ENCODE data around the gene NTRK2. TPM values are rescaled to one million over a fixed set of nuclear protein-coding genes. Genes with fewer than 3 reads are reported as not detected.

Gene NTRK2
- total RNA-seq, 6 donors from 2014 or later, result 0.30 to 16.8 (median 2.6) TPM

DNA sequence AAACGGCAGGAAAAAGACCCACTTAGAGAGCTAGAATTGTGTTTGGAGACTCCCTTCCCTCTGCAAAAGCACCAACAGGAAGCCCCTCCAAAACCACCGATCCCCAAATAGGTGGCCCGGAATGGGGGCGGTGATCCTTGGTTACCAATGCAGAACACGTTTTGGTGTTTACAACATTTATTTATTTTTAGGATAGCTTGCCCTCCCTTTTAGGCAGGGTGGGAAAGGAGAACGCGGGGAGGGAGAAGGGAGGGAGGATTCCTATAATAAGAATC is 579 bp upstream of the NTRK2 start:
- Histone ChIP-seq H3K9me3 (no peaks in the 10 kb centered on the region), H3K27me3 (peaks cover 0 to 12% (median 6%) of the 10 kb centered on the region in 4 donors), H3K4me3 (peak overlapping the region in 3 of 4 donors; percentile 35 to 53 (median 53)), H3K27ac (peak overlapping the region in 1 of 4 donors; percentile 80), H3K36me3 (no peaks in the 10 kb centered on the region), H3K4me1 (peaks cover 25 to 36% (median 31%) of the 10 kb centered on the region in 4 donors)
- WGBS, 2 donors, result 1 to 2% methylated on average over 7 of the region's 7 CpGs
- TF ChIP-seq CTCF (IDR thresholded peaks at IDR 0.05) (no peak), POLR2AphosphoS5 (IDR thresholded peaks at IDR 0.05) (no peak), EP300 (IDR thresholded peaks at IDR 0.05) (no peak), POLR2A (IDR thresholded peaks at IDR 0.05) (no peak)
- ATAC-seq (ENCODE audit: low FRiP score in 2 of 2), result no peak
- no peak for DNase-seq

DNA sequence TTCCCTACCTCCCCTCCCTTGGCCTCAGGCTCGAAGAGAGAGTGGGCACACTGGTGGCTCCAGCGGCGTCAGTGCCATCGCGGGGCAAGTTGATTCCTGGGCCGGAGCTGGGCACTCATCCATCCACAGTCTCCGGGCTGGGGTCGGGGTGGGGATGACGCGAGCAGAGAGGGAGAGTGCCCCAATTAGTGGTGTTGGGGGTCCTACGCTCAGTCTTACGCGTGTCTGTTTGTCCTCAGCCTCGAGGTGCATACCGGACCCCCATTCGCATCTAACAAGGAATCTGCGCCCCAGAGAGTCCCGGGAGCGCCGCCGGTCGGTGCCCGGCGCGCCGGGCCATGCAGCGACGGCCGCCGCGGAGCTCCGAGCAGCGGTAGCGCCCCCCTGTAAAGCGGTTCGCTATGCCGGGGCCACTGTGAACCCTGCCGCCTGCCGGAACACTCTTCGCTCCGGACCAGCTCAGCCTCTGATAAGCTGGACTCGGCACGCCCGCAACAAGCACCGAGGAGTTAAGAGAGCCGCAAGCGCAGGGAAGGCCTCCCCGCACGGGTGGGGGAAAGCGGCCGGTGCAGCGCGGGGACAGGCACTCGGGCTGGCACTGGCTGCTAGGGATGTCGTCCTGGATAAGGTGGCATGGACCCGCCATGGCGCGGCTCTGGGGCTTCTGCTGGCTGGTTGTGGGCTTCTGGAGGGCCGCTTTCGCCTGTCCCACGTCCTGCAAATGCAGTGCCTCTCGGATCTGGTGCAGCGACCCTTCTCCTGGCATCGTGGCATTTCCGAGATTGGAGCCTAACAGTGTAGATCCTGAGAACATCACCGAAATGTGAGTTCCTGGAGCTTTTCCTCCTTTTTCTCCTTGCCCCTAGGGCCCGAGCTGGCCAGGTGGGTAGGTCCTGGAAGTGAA is 861 bp downstream of the NTRK2 start:
- H3K27me3 ChIP-seq, result peaks cover 0 to 12% (median 6%) of the 10 kb centered on the region in 4 donors
- TF ChIP-seq POLR2AphosphoS5 (IDR thresholded peaks at IDR 0.05) (no peak), CTCF (IDR thresholded peaks at IDR 0.05) (no peak), POLR2A (IDR thresholded peaks at IDR 0.05) (no peak), EP300 (IDR thresholded peaks at IDR 0.05) (no peak)
- H3K4me3 ChIP-seq, result peak overlapping the region; percentile 8 to 53 (median 44)
- H3K36me3 ChIP-seq, result no peaks in the 10 kb centered on the region
- H3K4me1 ChIP-seq, result peaks cover 25 to 36% (median 31%) of the 10 kb centered on the region in 4 donors
- peak overlapping the region in 2 of 4 donors; percentile 15 to 80 for H3K27ac ChIP-seq
- peak; percentile 4 to 41 for ATAC-seq (ENCODE audit: low FRiP score in 2 of 2)
- H3K9me3 ChIP-seq, result no peaks in the 10 kb centered on the region
- peak in 1 of 2 donors; percentile 80 for DNase-seq
- WGBS, 2 donors, result 10 to 28% methylated on average over 12 to 41 of the region's 67 CpGs

- no peak for DNase-seq
- Histone ChIP-seq H3K9me3 (no peaks in the 10 kb centered on the region), H3K4me1 (peaks cover 25 to 36% (median 31%) of the 10 kb centered on the region in 4 donors), H3K27me3 (peaks cover 0 to 12% (median 6%) of the 10 kb centered on the region in 4 donors), H3K36me3 (no peaks in the 10 kb centered on the region), H3K4me3 (peak overlapping the region in 1 of 4 donors; percentile 53), H3K27ac (peak overlapping the region in 1 of 4 donors; percentile 80)
- TF ChIP-seq POLR2A (IDR thresholded peaks at IDR 0.05), result no peak
- no peak for TF ChIP-seq POLR2AphosphoS5 (IDR thresholded peaks at IDR 0.05)
- TF ChIP-seq CTCF (IDR thresholded peaks at IDR 0.05), result no peak
- no peak for TF ChIP-seq EP300 (IDR thresholded peaks at IDR 0.05)
- 86 to 87% methylated on average over 9 of the region's 9 CpGs for WGBS, 2 donors
- no peak for ATAC-seq (ENCODE audit: low FRiP score in 2 of 2)
Observed at GRCh38 chr9:84671586-84672521, 2.3 kb downstream of the NTRK2 start.

GRCh38 chr9:84673806-84674205 is 4.3 kb downstream of the NTRK2 start:
- peaks cover 0 to 12% (median 6%) of the 10 kb centered on the region in 4 donors for H3K27me3 ChIP-seq
- WGBS, 2 donors, result 74 to 78% methylated on average over 4 of the region's 4 CpGs
- DNase-seq, result no peak
- ATAC-seq (ENCODE audit: low FRiP score in 2 of 2), result no peak
- peaks cover 12 to 22% (median 19%) of the 10 kb centered on the region in 4 donors for H3K4me1 ChIP-seq
- no peaks in the 10 kb centered on the region for H3K9me3 ChIP-seq
- no peak for TF ChIP-seq CTCF (IDR thresholded peaks at IDR 0.05)
- TF ChIP-seq POLR2AphosphoS5 (IDR thresholded peaks at IDR 0.05), result no peak
- TF ChIP-seq EP300 (IDR thresholded peaks at IDR 0.05), result no peak
- TF ChIP-seq POLR2A (IDR thresholded peaks at IDR 0.05), result no peak
- no peak overlapping the region for H3K27ac ChIP-seq
- H3K4me3 ChIP-seq, result no peak overlapping the region
- no peaks in the 10 kb centered on the region for H3K36me3 ChIP-seq

Measured in upper lobe of left lung (tissue), 6 donors.